DOHH2 (cell line): ENCODE measurements around the gene CCL5.

Experiments used
- H3F3A ChIP-seq: fragments of 200-600 bp; sonication (generic), shearing (Covaris generic); 2 replicates; pipeline ENCODE4 v1.6.0; 2016; ENCODE audit warnings: antibody characterized with exemption, mild to moderate bottlenecking; ENCODE audit not compliant: control insufficient read depth, insufficient read depth
- H3K27ac ChIP-seq: fragments of 200-600 bp; sonication (generic); 2 replicates; pipeline ENCODE4 v1.5.1; 2014; ENCODE audit warnings: low read depth, mild to moderate bottlenecking, low read length, moderate library complexity
- H3K27me3 ChIP-seq: fragments of 200-600 bp; sonication (generic); 2 replicates; pipeline ENCODE4 v1.6.1; 2014; ENCODE audit warnings: mild to moderate bottlenecking, low read length, mixed read lengths; ENCODE audit not compliant: control insufficient read depth
- H3K36me3 ChIP-seq: fragments of 200-600 bp; sonication (generic); 2 replicates; pipeline ENCODE4 v1.6.1; 2014; ENCODE audit warnings: mild to moderate bottlenecking, low read length, moderate library complexity, mixed read lengths; ENCODE audit not compliant: control insufficient read depth
- H3K4me1 ChIP-seq: fragments of 200-600 bp; sonication (generic); 2 replicates; pipeline ENCODE4 v1.6.1; 2014; ENCODE audit warnings: mild to moderate bottlenecking, low read length, mixed read lengths; ENCODE audit not compliant: control insufficient read depth
- H3K4me2 ChIP-seq: fragments of 200-600 bp; sonication (generic); 2 replicates; pipeline ENCODE4 v1.6.0; 2014; ENCODE audit warnings: mild to moderate bottlenecking, low read length, moderate library complexity
- H3K4me3 ChIP-seq: fragments of 200-600 bp; sonication (generic); 2 replicates; pipeline ENCODE4 v1.5.1; 2014; ENCODE audit warnings: mild to moderate bottlenecking, low read length, mixed read lengths
- H3K79me2 ChIP-seq: fragments of 200-600 bp; sonication (generic); 2 replicates; pipeline ENCODE4 v1.6.1; 2014; ENCODE audit warnings: mild to moderate bottlenecking, low read length, mixed read lengths; ENCODE audit not compliant: control insufficient read depth
- H3K9me2 ChIP-seq: fragments of 200-600 bp; sonication (generic); replicated peaks from 2 replicates; pipeline ENCODE4 v1.6.1; 2014; ENCODE audit warnings: mild to moderate bottlenecking, low read length, mixed read lengths; ENCODE audit not compliant: control insufficient read depth
- H3K9me3 ChIP-seq: fragments of 200-600 bp; sonication (generic); 2 replicates; pipeline ENCODE4 v1.6.1; 2014; ENCODE audit warnings: antibody characterized with exemption, low read length, mixed read lengths; ENCODE audit not compliant: control insufficient read depth, insufficient read depth
- H4K20me1 ChIP-seq: fragments of 200-600 bp; sonication (generic); 2 replicates; pipeline ENCODE4 v1.6.0; 2014; ENCODE audit warnings: low read depth, mild to moderate bottlenecking, antibody characterized with exemption, low read length, moderate library complexity; ENCODE audit not compliant: control insufficient read depth, insufficient read depth
- CTCF ChIP-seq: fragments of 200-600 bp; sonication (generic); IDR thresholded peaks from one replicate; pipeline ENCODE4 v1.5.1; 2014; ENCODE audit warnings: antibody characterized with exemption, mild to moderate bottlenecking, low read depth, low read length; ENCODE audit not compliant: poor library complexity, severe bottlenecking
- EZH2phosphoT487 ChIP-seq: fragments of 200-600 bp; sonication (generic); IDR thresholded peaks from 2 replicates; pipeline ENCODE4 v1.6.1; 2017; ENCODE audit warnings: borderline replicate concordance, mild to moderate bottlenecking, antibody characterized with exemption, low read length, moderate library complexity, mixed read lengths

The CCL5 gene

GRCh38 chr17:35868737-35869136, 11.4 kb downstream of the CCL5 start, which contains the start of gene HEATR9:
HEATR9 (minus strand) TSS chr17:35868891; CDS start chr17:35868742, 149 bp downstream.
- Histone ChIP-seq H3K9me2 (no peaks in the 10 kb centered on the region), H3K27ac (no peak within 1 kb of the TSS), H3K79me2 (no peaks in the 10 kb centered on the region), H3K9me3 (no peaks in the 10 kb centered on the region), H3K4me2 (no peak within 1 kb of the TSS), H3K4me3 (no peak within 1 kb of the TSS), H4K20me1 (no peaks in the 10 kb centered on the region), H3K4me1 (no peaks in the 10 kb centered on the region), H3K27me3 (no peaks in the 10 kb centered on the region), H3F3A (no peaks in the 10 kb centered on the region), H3K36me3 (no peaks in the 10 kb centered on the region)
- TF ChIP-seq CTCF (no peak), EZH2phosphoT487 (no peak)

- Histone ChIP-seq H3F3A (no peaks in the 10 kb centered on the region), H3K27me3 (no peaks in the 10 kb centered on the region), H3K4me1 (no peaks in the 10 kb centered on the region), H3K4me3 (no peak overlapping the region), H3K4me2 (no peak overlapping the region), H3K27ac (no peak overlapping the region), H3K36me3 (no peaks in the 10 kb centered on the region), H3K9me2 (no peaks in the 10 kb centered on the region), H3K9me3 (no peaks in the 10 kb centered on the region), H4K20me1 (no peaks in the 10 kb centered on the region), H3K79me2 (no peaks in the 10 kb centered on the region)
- no peak for TF ChIP-seq CTCF
- TF ChIP-seq EZH2phosphoT487 = no peak
These were observed 12.6 kb downstream of the CCL5 start for GRCh38 chr17:35867574-35867973.

GRCh38 chr17:35866341-35866950, 13.7 kb downstream of the CCL5 start:
- Histone ChIP-seq H3K27me3 (no peaks in the 10 kb centered on the region), H3K4me2 (no peak overlapping the region), H3K36me3 (no peaks in the 10 kb centered on the region), H3K27ac (no peak overlapping the region), H3F3A (no peaks in the 10 kb centered on the region), H3K4me3 (no peak overlapping the region), H4K20me1 (no peaks in the 10 kb centered on the region), H3K4me1 (no peaks in the 10 kb centered on the region), H3K9me3 (no peaks in the 10 kb centered on the region), H3K79me2 (no peaks in the 10 kb centered on the region), H3K9me2 (no peaks in the 10 kb centered on the region)
- TF ChIP-seq CTCF = no peak
- TF ChIP-seq EZH2phosphoT487 = no peak
